ENCODE results near the gene CSRNP3. TPM values are rescaled to one million over a fixed set of nuclear protein-coding genes. Genes with fewer than 3 reads are reported as not detected.

CSRNP3 gene
- 5.9 TPM for polyA plus RNA-seq (2013, experiment 1 of 2)
- 4.6 TPM for polyA plus RNA-seq (2013, experiment 2 of 2)

- H3K36me3 ChIP-seq (ENCODE audit: control insufficient read depth, insufficient read depth, low read length), result no peaks in the 10 kb centered on the region
- H3K9me3 ChIP-seq (ENCODE audit: control insufficient read depth, low read length), result no peaks in the 10 kb centered on the region
- WGBS, 2 experiments (ENCODE audit: insufficient coverage in 2 of 2), result 0% methylated on average over 2 of the region's 8 CpGs; no CpG with 5 or more reads in 1 of the 2 experiments
- no peak within 1 kb of the TSS for H3K27ac ChIP-seq (ENCODE audit: low read depth, low read length, severe bottlenecking)
- H3K4me1 ChIP-seq (ENCODE audit: control insufficient read depth, insufficient read depth, low read length, poor library complexity, severe bottlenecking), result peaks cover 8% of the 10 kb centered on the region
- H3K4me3 ChIP-seq (ENCODE audit: extremely low read depth, insufficient read depth, low read length, poor library complexity, severe bottlenecking), result peak within 1 kb of the TSS; percentile 48
Measured at GRCh38 chr2:165469417-165469816, at the start of gene CSRNP3. CSRNP3 (plus strand) TSS chr2:165469698; CDS start chr2:165595066, 125,368 bp downstream.

- Histone ChIP-seq H3K4me3 (ENCODE audit: extremely low read depth, insufficient read depth, low read length, poor library complexity, severe bottlenecking) (no peak overlapping the region), H3K27ac (ENCODE audit: low read depth, low read length, severe bottlenecking) (no peak overlapping the region), H3K4me1 (ENCODE audit: control insufficient read depth, insufficient read depth, low read length, poor library complexity, severe bottlenecking) (no peaks in the 10 kb centered on the region), H3K36me3 (ENCODE audit: control insufficient read depth, insufficient read depth, low read length) (no peaks in the 10 kb centered on the region), H3K9me3 (ENCODE audit: control insufficient read depth, low read length) (no peaks in the 10 kb centered on the region)
Measured at GRCh38 chr2:165420231-165420630, 49.3 kb upstream of the CSRNP3 start.

- H3K4me3 ChIP-seq (ENCODE audit: extremely low read depth, insufficient read depth, low read length, poor library complexity, severe bottlenecking), result no peak overlapping the region
- 78% methylated on average over 3 of the region's 3 CpGs; no CpG with 5 or more reads in 1 of the 2 experiments for WGBS, 2 experiments (ENCODE audit: insufficient coverage in 2 of 2)
- H3K27ac ChIP-seq (ENCODE audit: low read depth, low read length, severe bottlenecking), result no peak overlapping the region
- no peaks in the 10 kb centered on the region for H3K4me1 ChIP-seq (ENCODE audit: control insufficient read depth, insufficient read depth, low read length, poor library complexity, severe bottlenecking)
- H3K9me3 ChIP-seq (ENCODE audit: control insufficient read depth, low read length), result no peaks in the 10 kb centered on the region
- H3K36me3 ChIP-seq (ENCODE audit: control insufficient read depth, insufficient read depth, low read length), result no peaks in the 10 kb centered on the region
Measured at GRCh38 chr2:165423081-165423480, 46.4 kb upstream of the CSRNP3 start.

- 88 to 100% methylated on average over 1 to 2 of the region's 2 CpGs for WGBS, 2 experiments (ENCODE audit: insufficient coverage in 2 of 2)
- H3K36me3 ChIP-seq (ENCODE audit: control insufficient read depth, insufficient read depth, low read length), result no peaks in the 10 kb centered on the region
- no peaks in the 10 kb centered on the region for H3K4me1 ChIP-seq (ENCODE audit: control insufficient read depth, insufficient read depth, low read length, poor library complexity, severe bottlenecking)
- no peak overlapping the region for H3K27ac ChIP-seq (ENCODE audit: low read depth, low read length, severe bottlenecking)
- H3K4me3 ChIP-seq (ENCODE audit: extremely low read depth, insufficient read depth, low read length, poor library complexity, severe bottlenecking), result no peak overlapping the region
- no peaks in the 10 kb centered on the region for H3K9me3 ChIP-seq (ENCODE audit: control insufficient read depth, low read length)
Measured at GRCh38 chr2:165425556-165425955, 43.9 kb upstream of the CSRNP3 start.

- H3K9me3 ChIP-seq (ENCODE audit: control insufficient read depth, low read length), result no peaks in the 10 kb centered on the region
Measured at GRCh38 chr2:165427686-165428085, 41.8 kb upstream of the CSRNP3 start.

GRCh38 chr2:165428926-165429325, 40.6 kb upstream of the CSRNP3 start:
- H3K4me3 ChIP-seq (ENCODE audit: extremely low read depth, insufficient read depth, low read length, poor library complexity, severe bottlenecking), result no peak overlapping the region
- H3K4me1 ChIP-seq (ENCODE audit: control insufficient read depth, insufficient read depth, low read length, poor library complexity, severe bottlenecking), result no peaks in the 10 kb centered on the region
- no peaks in the 10 kb centered on the region for H3K36me3 ChIP-seq (ENCODE audit: control insufficient read depth, insufficient read depth, low read length)
- H3K27ac ChIP-seq (ENCODE audit: low read depth, low read length, severe bottlenecking), result no peak overlapping the region
- H3K9me3 ChIP-seq (ENCODE audit: control insufficient read depth, low read length), result no peaks in the 10 kb centered on the region
- WGBS, 2 experiments (ENCODE audit: insufficient coverage in 2 of 2), result 80% methylated on average over 1 of the region's 1 CpG; no CpG with 5 or more reads in 1 of the 2 experiments

More at GRCh38 chr2:165427686-165428085, 41.8 kb upstream of the CSRNP3 start:
- Histone ChIP-seq H3K4me3 (ENCODE audit: extremely low read depth, insufficient read depth, low read length, poor library complexity, severe bottlenecking) (no peak overlapping the region), H3K4me1 (ENCODE audit: control insufficient read depth, insufficient read depth, low read length, poor library complexity, severe bottlenecking) (no peaks in the 10 kb centered on the region), H3K27ac (ENCODE audit: low read depth, low read length, severe bottlenecking) (no peak overlapping the region), H3K36me3 (ENCODE audit: control insufficient read depth, insufficient read depth, low read length) (no peaks in the 10 kb centered on the region)
- 92 to 93% methylated on average over 3 to 4 of the region's 4 CpGs for WGBS, 2 experiments (ENCODE audit: insufficient coverage in 2 of 2)

- Histone ChIP-seq H3K27ac (ENCODE audit: low read depth, low read length, severe bottlenecking) (no peak overlapping the region), H3K4me3 (ENCODE audit: extremely low read depth, insufficient read depth, low read length, poor library complexity, severe bottlenecking) (no peak overlapping the region), H3K4me1 (ENCODE audit: control insufficient read depth, insufficient read depth, low read length, poor library complexity, severe bottlenecking) (no peaks in the 10 kb centered on the region), H3K9me3 (ENCODE audit: control insufficient read depth, low read length) (no peaks in the 10 kb centered on the region), H3K36me3 (ENCODE audit: control insufficient read depth, insufficient read depth, low read length) (no peaks in the 10 kb centered on the region)
Measured at GRCh38 chr2:165431014-165431413, 38.5 kb upstream of the CSRNP3 start.

- Histone ChIP-seq H3K9me3 (ENCODE audit: control insufficient read depth, low read length) (no peaks in the 10 kb centered on the region), H3K27ac (ENCODE audit: low read depth, low read length, severe bottlenecking) (no peak overlapping the region), H3K4me3 (ENCODE audit: extremely low read depth, insufficient read depth, low read length, poor library complexity, severe bottlenecking) (no peak overlapping the region), H3K4me1 (ENCODE audit: control insufficient read depth, insufficient read depth, low read length, poor library complexity, severe bottlenecking) (no peaks in the 10 kb centered on the region), H3K36me3 (ENCODE audit: control insufficient read depth, insufficient read depth, low read length) (no peaks in the 10 kb centered on the region)
Measured at GRCh38 chr2:165432234-165432966, 37.1 kb upstream of the CSRNP3 start.

GRCh38 chr2:165434865-165435496, 34.5 kb upstream of the CSRNP3 start:
- Histone ChIP-seq H3K9me3 (ENCODE audit: control insufficient read depth, low read length) (no peaks in the 10 kb centered on the region), H3K27ac (ENCODE audit: low read depth, low read length, severe bottlenecking) (no peak overlapping the region), H3K36me3 (ENCODE audit: control insufficient read depth, insufficient read depth, low read length) (no peaks in the 10 kb centered on the region), H3K4me3 (ENCODE audit: extremely low read depth, insufficient read depth, low read length, poor library complexity, severe bottlenecking) (no peak overlapping the region), H3K4me1 (ENCODE audit: control insufficient read depth, insufficient read depth, low read length, poor library complexity, severe bottlenecking) (no peaks in the 10 kb centered on the region)
- WGBS, 2 experiments (ENCODE audit: insufficient coverage in 2 of 2), result 38 to 44% methylated on average over 1 of the region's 1 CpG

- no CpG with 5 or more reads among the region's 1 CpG for WGBS, 2 experiments (ENCODE audit: insufficient coverage in 2 of 2)
- Histone ChIP-seq H3K36me3 (ENCODE audit: control insufficient read depth, insufficient read depth, low read length) (no peaks in the 10 kb centered on the region), H3K4me1 (ENCODE audit: control insufficient read depth, insufficient read depth, low read length, poor library complexity, severe bottlenecking) (no peaks in the 10 kb centered on the region), H3K4me3 (ENCODE audit: extremely low read depth, insufficient read depth, low read length, poor library complexity, severe bottlenecking) (no peak overlapping the region), H3K27ac (ENCODE audit: low read depth, low read length, severe bottlenecking) (no peak overlapping the region), H3K9me3 (ENCODE audit: control insufficient read depth, low read length) (no peaks in the 10 kb centered on the region)
Measured at GRCh38 chr2:165435611-165436010, 33.9 kb upstream of the CSRNP3 start.

- 80 to 100% methylated on average over 1 to 3 of the region's 3 CpGs for WGBS, 2 experiments (ENCODE audit: insufficient coverage in 2 of 2)
- Histone ChIP-seq H3K4me1 (ENCODE audit: control insufficient read depth, insufficient read depth, low read length, poor library complexity, severe bottlenecking) (no peaks in the 10 kb centered on the region), H3K9me3 (ENCODE audit: control insufficient read depth, low read length) (no peaks in the 10 kb centered on the region), H3K36me3 (ENCODE audit: control insufficient read depth, insufficient read depth, low read length) (no peaks in the 10 kb centered on the region), H3K4me3 (ENCODE audit: extremely low read depth, insufficient read depth, low read length, poor library complexity, severe bottlenecking) (no peak overlapping the region), H3K27ac (ENCODE audit: low read depth, low read length, severe bottlenecking) (no peak overlapping the region)
Measured at GRCh38 chr2:165436559-165436958, 32.9 kb upstream of the CSRNP3 start.
